ENCODE measurements around the gene NMRAL1. TPM values are rescaled to one million over a fixed set of nuclear protein-coding genes. Genes with fewer than 3 reads are reported as not detected.

The NMRAL1 gene
- total RNA-seq, 1 donor from 2014 or later, result 56.0 TPM

- H3K4me1 Mint-ChIP-seq, result peaks cover 17% of the 10 kb centered on the region
- TF ChIP-seq CTCF (IDR thresholded peaks at IDR 0.05; ENCODE audit: unreplicated experiment), result no peak
- DNase-seq (ENCODE audit: low spot score in 2 of 2, unreplicated experiment in 2 of 2), result no peak
- H3K36me3 Mint-ChIP-seq, result peaks cover 21% of the 10 kb centered on the region
- H3K4me3 Mint-ChIP-seq, result no peak overlapping the region
- H3K9me3 Mint-ChIP-seq, result no peaks in the 10 kb centered on the region
- H3K27me3 Mint-ChIP-seq (ENCODE audit: low read depth), result no peaks in the 10 kb centered on the region
- no peak overlapping the region for H3K27ac Mint-ChIP-seq
These were observed 43.4 kb downstream of the NMRAL1 start for GRCh38 chr16:4431023-4431422.

- Mint-ChIP-seq H3K36me3 (peaks cover 19% of the 10 kb centered on the region), H3K4me1 (peaks cover 23% of the 10 kb centered on the region), H3K9me3 (no peaks in the 10 kb centered on the region), H3K4me3 (no peak overlapping the region), H3K27me3 (ENCODE audit: low read depth) (no peaks in the 10 kb centered on the region), H3K27ac (no peak overlapping the region)
- no peak for TF ChIP-seq CTCF (IDR thresholded peaks at IDR 0.05; ENCODE audit: unreplicated experiment)
- no peak for DNase-seq (ENCODE audit: low spot score in 2 of 2, unreplicated experiment in 2 of 2)
These were observed 45.9 kb downstream of the NMRAL1 start for GRCh38 chr16:4428500-4428899.

DNA sequence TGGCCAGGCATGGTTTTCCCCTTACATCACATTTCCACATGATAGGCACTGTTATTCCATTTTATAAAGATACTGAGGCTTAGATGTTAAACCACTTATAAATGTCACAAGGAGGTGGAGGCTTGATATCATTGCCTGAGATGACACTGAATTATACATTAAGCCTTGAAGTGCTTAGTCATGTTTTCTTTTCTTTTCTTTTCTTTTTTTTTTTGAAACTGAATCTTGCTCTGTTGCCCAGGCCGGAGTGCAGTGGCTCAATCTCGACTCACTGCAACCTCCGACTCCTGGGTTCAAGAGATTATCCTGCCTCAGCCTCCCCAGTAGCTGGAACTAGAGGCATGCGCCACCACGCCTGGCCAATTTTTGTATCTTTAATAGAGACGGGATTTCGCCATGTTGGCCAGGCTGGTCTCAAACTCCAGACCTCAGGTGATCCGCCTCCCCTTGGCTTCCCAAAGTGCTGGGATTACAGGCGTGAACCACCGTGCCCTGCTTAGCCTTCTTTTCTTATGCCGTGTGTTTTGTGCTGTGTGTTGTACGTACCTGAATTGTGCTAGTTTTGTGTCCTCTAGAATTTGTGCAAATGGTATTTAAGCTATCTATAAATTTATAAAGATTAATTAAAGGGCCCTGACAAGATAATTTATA, 47.6 kb downstream of the NMRAL1 start:
- Mint-ChIP-seq H3K27ac (peak overlapping the region; percentile 95), H3K9me3 (no peaks in the 10 kb centered on the region), H3K4me1 (peaks cover 23% of the 10 kb centered on the region), H3K4me3 (peak overlapping the region; percentile 98), H3K27me3 (ENCODE audit: low read depth) (no peaks in the 10 kb centered on the region), H3K36me3 (peaks cover 14% of the 10 kb centered on the region)
- DNase-seq (ENCODE audit: low spot score in 2 of 2, unreplicated experiment in 2 of 2), result no peak
- TF ChIP-seq CTCF (IDR thresholded peaks at IDR 0.05; ENCODE audit: unreplicated experiment), result no peak

DNA sequence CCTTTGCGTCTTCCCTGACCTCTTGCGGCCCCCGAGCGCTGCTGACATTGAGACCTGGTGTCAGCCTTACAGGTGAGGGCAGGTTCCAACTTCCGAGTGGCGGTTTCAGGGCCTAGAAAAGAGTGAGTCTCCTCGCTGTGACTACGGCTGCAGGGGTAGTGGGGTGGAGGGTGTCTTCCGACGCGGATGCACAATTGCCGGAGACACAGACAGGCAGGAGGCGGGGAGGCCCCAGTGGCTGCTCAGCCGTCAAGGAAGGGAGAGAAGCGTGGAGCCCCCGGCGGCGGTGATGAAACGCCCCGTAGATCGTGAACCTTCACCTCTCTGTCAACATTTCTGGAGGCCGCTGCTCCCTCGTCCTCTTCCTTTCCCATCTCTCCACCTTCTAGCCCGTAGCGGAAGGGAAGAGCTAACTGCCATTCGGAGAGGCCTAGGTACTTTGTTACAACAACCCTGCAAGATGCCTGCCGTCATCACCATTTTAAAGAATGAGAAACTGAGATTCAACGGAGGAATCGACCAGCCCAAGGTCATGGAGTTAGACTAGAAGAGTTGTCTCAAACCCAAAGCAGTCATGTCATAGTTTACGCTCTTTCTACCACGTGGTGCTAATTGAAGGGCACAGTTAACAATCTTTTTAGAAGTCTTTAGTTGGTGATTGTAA, 48.3 kb downstream of the NMRAL1 start:
- H3K27ac Mint-ChIP-seq, result peak overlapping the region; percentile 95
- H3K4me1 Mint-ChIP-seq, result peaks cover 23% of the 10 kb centered on the region
- peaks cover 10% of the 10 kb centered on the region for H3K36me3 Mint-ChIP-seq
- no peaks in the 10 kb centered on the region for H3K9me3 Mint-ChIP-seq
- no peak for DNase-seq (ENCODE audit: low spot score in 2 of 2, unreplicated experiment in 2 of 2)
- no peak for TF ChIP-seq CTCF (IDR thresholded peaks at IDR 0.05; ENCODE audit: unreplicated experiment)
- H3K4me3 Mint-ChIP-seq, result peak overlapping the region; percentile 98
- no peaks in the 10 kb centered on the region for H3K27me3 Mint-ChIP-seq (ENCODE audit: low read depth)

GRCh38 chr16:4425378-4426020, 48.9 kb downstream of the NMRAL1 start, which contains the start of gene DNAJA3:
Gene DNAJA3, plus strand, starts transcription at chr16:4425868. Its CDS starts 14 bp downstream, at chr16:4425882.
- peaks cover 23% of the 10 kb centered on the region for H3K4me1 Mint-ChIP-seq
- H3K27me3 Mint-ChIP-seq (ENCODE audit: low read depth), result no peaks in the 10 kb centered on the region
- H3K4me3 Mint-ChIP-seq, result peak within 1 kb of the TSS; percentile 98
- H3K27ac Mint-ChIP-seq, result peak within 1 kb of the TSS; percentile 100
- peak; percentile 90 to 94 for DNase-seq (ENCODE audit: low spot score in 2 of 2, unreplicated experiment in 2 of 2)
- H3K9me3 Mint-ChIP-seq, result no peaks in the 10 kb centered on the region
- H3K36me3 Mint-ChIP-seq, result peaks cover 7% of the 10 kb centered on the region
- TF ChIP-seq CTCF (IDR thresholded peaks at IDR 0.05; ENCODE audit: unreplicated experiment), result no peak

All from mesothelial cell of epicardium (in vitro differentiated cells).